ENCODE measurements around the gene CLHC1. TPM values are rescaled to one million over a fixed set of nuclear protein-coding genes. Genes with fewer than 3 reads are reported as not detected.
"Not testable (repeated sequence)": the region's sequence is repeated elsewhere in the genome, so short reads cannot be mapped to it uniquely, and the experiment has no call there.

CLHC1 gene
- total RNA-seq, 1 donor from 2014 or later = 8.6 TPM

DNA sequence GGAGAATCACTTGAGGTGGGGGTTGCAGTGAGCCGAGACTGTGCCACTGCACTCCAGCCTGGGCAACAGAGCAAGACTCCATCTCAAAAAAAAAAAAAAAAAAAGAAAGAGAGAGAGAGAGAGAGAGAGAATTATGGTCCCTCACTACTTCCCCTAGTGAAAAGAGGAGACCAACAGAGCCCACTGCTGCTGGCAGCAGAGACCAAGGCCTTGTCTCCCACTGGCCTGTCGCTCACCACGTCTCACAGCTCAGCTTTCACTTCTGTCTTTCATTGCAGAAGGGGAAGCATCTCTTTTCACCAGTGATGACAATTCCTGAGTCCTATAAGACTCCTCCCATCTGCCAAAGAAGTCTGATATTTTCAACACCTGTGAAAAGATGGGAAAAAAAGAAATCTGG, 81.3 kb downstream of the CLHC1 start:
- TF ChIP-seq, protein P1, sequence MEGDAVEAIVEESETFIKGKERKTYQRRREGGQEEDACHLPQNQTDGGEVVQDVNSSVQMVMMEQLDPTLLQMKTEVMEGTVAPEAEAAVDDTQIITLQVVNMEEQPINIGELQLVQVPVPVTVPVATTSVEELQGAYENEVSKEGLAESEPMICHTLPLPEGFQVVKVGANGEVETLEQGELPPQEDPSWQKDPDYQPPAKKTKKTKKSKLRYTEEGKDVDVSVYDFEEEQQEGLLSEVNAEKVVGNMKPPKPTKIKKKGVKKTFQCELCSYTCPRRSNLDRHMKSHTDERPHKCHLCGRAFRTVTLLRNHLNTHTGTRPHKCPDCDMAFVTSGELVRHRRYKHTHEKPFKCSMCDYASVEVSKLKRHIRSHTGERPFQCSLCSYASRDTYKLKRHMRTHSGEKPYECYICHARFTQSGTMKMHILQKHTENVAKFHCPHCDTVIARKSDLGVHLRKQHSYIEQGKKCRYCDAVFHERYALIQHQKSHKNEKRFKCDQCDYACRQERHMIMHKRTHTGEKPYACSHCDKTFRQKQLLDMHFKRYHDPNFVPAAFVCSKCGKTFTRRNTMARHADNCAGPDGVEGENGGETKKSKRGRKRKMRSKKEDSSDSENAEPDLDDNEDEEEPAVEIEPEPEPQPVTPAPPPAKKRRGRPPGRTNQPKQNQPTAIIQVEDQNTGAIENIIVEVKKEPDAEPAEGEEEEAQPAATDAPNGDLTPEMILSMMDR (conservative IDR thresholded peaks at IDR 0.05; ENCODE audit: low read depth, low read length) = no peak
- DNase-seq (ENCODE audit: low read depth) = no peak
- no peak overlapping the region for H3K4me3 ChIP-seq (ENCODE audit: low read depth, low read length)

DNA sequence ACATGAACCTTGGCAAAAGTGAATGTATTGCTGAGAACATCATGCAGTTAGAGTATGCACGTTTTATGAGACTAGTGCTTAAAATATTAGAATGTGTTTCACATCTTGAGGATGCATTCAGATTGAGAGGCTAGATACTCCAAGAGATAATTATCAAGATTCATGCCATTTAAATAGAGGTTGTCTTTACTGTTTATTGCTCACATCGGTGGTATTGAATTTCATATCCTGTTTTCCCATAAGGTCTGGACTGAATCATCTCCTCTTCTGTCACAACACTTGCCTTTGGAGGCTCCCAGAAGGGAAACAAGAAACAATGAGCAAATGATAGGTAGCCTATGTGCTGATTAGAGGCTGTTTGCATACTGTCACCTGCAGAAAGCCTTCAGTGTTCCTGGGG, 83.8 kb downstream of the CLHC1 start:
- TF ChIP-seq, protein P1 (conservative IDR thresholded peaks at IDR 0.05; ENCODE audit: low read depth, low read length) = no peak
- DNase-seq (ENCODE audit: low read depth) = no peak
- no peak overlapping the region for H3K4me3 ChIP-seq (ENCODE audit: low read depth, low read length)

DNA sequence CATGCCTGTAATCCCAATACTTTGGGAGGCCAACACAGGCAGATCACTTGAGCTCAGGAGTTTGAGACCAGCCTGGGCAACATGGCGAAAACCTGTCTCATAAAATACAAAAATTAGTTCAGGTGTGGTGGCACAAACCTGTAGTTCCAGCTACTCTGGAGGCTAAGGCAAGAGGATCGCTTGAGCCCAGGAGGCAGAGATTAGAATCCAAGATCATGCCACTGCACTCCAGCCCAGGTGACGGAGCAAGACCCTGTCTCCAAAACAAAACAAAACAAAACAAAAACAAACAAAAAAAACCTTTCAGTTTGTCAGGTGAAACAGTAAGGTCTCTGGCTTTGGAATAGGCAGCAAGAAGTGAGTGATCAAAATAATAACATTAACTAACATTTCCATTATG, 84.6 kb downstream of the CLHC1 start:
- DNase-seq (ENCODE audit: low read depth) = no peak
- TF ChIP-seq, protein P1 (conservative IDR thresholded peaks at IDR 0.05; ENCODE audit: low read depth, low read length) = no peak
- H3K4me3 ChIP-seq (ENCODE audit: low read depth, low read length) = no peak overlapping the region

DNA sequence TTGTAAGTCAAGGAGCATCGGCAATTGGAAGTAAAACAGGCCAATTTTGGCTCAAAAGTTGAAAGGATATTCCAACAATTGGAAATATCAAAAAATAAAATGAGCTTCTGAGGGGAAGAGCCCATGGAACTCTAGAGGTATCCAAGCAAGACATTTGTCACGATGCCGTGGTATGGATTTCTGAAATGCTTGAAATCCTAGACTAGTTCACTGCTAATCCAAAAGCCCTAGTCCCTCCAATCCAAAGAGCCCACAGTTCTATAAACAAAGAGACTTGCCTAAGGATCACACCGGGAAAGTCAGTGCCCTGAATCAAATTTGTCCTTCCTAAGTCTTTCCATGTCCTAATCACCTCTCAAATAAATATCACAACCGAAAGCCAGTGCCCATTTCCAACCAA, 85.1 kb downstream of the CLHC1 start:
- no peak for DNase-seq (ENCODE audit: low read depth)
- TF ChIP-seq, protein P1 (conservative IDR thresholded peaks at IDR 0.05; ENCODE audit: low read depth, low read length) = no peak
- no peak overlapping the region for H3K4me3 ChIP-seq (ENCODE audit: low read depth, low read length)

DNA sequence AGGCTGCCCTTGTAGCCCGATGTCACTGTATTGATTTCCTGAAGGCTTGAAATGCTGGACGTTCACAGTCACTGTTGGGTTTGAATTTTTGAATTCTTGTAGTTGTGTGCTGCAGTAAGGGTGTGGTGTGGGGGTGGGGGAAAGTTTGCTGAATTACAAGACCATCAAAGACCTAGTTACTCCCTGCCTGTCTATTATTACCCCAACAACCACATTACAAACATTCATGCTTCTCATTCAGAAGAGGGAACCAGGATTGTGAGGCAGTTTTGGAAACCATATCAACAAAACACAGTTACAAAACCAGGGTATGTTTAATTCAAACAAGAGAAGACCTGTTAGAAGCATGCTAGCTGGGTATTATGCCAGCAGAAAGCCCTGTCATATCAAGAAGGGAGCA, 85.8 kb downstream of the CLHC1 start:
- no peak overlapping the region for H3K4me3 ChIP-seq (ENCODE audit: low read depth, low read length)
- no peak for DNase-seq (ENCODE audit: low read depth)
- TF ChIP-seq, protein P1 (conservative IDR thresholded peaks at IDR 0.05; ENCODE audit: low read depth, low read length) = no peak

DNA sequence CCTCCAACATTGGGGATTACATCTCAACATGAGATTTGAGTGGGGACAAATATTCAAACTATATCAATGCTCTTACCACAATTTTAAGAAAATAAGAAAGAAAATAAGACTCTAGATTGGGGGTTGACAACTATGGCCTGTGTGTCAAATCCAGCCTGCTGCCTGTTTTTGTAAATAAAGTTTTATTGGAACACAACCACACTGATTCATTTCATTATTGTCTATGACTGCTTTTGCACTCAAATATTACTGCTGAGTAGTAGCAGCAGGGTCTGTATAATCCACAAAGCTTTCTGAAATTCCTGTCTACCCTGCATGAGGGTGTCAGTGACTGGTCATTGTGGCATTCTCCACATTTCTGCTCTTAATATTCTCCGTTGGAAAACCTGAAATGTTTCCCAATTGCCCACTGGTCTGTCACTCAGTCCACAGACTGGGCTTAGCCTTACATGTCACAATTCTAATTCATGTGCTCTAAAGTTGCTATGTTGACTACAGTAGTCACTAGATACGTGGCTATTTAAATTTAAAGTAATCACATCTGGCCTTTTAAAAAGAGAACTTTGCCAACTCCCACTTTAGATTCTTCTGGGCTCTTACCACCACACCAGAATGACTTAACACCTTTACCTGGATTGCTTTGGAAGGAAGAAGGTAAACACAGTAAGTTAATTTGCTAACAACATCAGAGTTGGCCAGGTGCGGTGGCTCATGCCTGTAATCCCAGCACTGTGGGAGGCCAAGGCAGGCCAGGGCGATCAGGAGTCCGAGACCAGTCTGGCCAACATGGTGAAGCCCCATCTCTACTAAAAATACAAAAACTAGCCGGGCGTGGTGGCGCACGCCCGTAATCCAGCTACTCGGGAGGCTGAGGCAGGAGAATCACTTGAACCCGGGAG, 86.9 kb downstream of the CLHC1 start:
- H3K4me3 ChIP-seq (ENCODE audit: low read depth, low read length) = no peak overlapping the region
- TF ChIP-seq, protein P1 (conservative IDR thresholded peaks at IDR 0.05; ENCODE audit: low read depth, low read length) = no peak
- DNase-seq (ENCODE audit: low read depth) = no peak

DNA sequence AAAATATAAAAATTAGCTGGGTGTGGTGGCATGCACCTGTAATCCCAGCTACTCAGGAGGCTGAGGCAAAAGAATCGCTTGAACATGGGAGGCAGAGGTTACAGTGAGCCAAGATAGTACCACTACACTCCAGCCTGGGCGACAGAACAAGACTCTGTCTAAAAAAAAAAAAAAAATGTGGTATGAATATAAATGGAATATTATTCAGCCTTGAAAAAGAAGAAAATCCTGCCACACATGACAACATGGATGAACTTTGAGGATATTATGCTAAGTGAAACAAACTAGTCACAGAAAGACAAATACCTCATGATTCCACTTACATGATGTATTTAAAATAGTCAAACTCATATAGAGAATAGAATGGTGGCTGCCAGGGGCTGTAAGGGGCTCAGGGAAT, 88.4 kb downstream of the CLHC1 start:
- DNase-seq (ENCODE audit: low read depth); H3K4me3 ChIP-seq (ENCODE audit: low read depth, low read length): not testable (repeated sequence)
